HG03354 (cell line): ENCODE measurements around the gene TSHB.

Experiments used
- ATAC-seq: cut with Tn5 transposase; IDR thresholded peaks from one replicate; pipeline ENCODE4 v1.9.1; 2021; ENCODE audit warnings: mild to moderate bottlenecking; ENCODE audit not compliant: unreplicated experiment, poor library complexity, severe bottlenecking

TSHB gene

DNA sequence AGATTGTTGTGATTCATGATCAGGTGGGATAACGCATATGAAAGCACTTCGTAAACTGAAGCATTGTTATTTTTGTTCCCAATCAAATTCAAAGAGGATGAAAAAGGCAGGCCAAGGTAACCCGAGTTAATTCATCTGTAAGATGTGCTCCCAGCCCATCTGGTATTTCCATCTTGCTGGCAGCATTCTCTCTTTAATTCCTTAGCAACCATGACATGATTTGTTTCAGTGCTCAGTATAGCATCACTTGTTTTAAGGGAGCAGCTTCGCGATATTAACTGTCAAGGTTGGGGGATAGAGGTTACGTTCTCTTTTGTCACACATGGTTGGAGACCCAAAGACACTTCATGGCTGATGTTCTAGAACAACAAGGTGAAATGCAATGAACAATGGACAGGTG, 53.3 kb downstream of the TSHB start:
- ATAC-seq, result no peak
